NCI-H524 treated with DMSO at 0.1 percent for 48 hours (cell line): ENCODE data around the gene GNLY.
"Not testable (repeated sequence)": the region's sequence is repeated elsewhere in the genome, so short reads cannot be mapped to it uniquely, and the experiment has no call there.

Source experiments
- DNase-seq: peaks from one replicate; lab custom pipeline; 2025; lab: John Stamatoyannopoulos, UW

The GNLY gene

GRCh38 chr2:85710687-85711577, 16.8 kb downstream of the GNLY start:
- DNase-seq = no peak

DNA sequence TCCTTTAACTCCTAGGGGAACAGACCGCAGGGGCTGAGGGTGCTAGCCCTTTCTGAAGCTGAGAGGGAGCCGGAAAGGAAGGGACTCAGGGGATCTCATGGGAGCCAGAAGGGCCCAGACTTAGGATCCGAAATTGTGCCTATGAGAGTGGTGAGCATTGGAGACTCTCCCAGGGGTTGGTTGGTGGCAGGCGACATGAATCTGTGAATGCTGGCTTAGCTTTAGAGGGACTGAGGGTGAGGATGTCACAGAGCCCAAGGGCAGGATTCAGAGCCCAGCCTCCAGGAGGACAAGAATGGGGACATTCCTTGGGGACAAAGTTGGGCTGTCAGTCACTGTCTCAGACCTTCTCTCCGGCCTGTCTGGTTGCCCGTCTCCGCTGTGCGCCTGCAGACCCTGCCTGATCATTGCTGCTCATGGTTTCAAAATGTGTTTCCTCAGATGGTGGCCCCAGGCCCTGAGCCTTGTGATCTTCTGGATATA, 17.5 kb downstream of the GNLY start:
- no peak for DNase-seq

- no peak for DNase-seq
Measured at GRCh38 chr2:85712336-85712735, 18.2 kb downstream of the GNLY start.

DNA sequence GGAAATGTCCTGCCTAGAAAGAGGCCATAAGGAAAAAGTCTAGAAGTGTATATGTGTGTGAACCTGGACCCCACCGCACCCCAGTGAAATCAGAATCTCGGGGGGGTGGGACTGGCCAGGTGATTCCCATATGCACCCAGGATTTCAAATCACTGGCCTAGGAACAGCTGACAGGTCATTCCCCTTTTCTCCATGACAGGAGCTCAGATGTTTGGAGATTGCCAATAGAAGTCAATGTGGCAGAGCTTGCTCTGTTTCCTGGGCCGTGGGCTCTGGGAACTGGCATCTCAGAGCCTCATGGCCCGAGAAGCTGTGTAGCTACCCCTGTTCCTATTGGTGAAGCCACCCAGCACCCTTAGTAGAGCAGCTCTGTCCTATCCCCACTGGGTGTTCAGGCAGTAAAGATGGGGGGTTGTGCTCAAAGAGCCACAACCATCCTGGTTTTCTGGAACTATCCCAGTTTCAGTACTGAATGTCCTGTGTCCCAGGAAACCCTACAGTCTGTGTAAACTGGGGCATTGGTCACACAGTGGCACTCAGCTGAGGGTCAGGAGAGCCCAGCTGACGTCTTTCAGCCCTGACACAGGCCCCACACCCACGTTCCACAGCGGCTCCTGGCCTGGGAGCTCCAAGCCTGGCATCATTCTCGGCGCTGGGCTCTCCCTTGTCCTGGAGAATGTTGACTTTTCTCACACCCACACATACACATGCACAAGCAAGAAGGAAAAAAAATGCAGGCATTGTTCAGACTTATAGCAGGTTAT, 18.9 kb downstream of the GNLY start:
- DNase-seq = no peak

DNA sequence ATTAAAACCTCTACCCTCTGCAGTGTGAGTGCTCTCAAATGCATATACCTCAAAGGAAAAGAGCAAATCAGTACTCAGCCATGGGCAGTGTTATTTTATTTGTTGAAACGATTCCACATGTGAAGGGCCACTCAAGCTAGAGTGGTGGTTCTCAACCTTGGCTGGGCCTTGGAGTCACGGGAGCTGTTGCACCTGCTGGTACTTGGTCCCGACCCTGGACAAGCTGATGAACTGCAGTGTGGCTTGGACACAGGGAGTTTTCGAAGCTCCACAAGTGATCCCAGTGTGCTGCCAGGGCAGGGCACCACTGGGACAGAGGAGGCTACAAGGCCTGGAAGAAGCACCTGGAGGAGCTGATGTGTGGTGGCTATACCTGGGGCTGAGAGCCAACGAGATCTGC, 19.7 kb downstream of the GNLY start:
- no peak for DNase-seq

GRCh38 chr2:85714421-85714820, 20.3 kb downstream of the GNLY start:
- DNase-seq = not testable (repeated sequence)

- no peak for DNase-seq
Measured at GRCh38 chr2:85714841-85715240, 20.7 kb downstream of the GNLY start.

- DNase-seq = no peak
Measured at GRCh38 chr2:85716346-85716914, 22.3 kb downstream of the GNLY start.

DNA sequence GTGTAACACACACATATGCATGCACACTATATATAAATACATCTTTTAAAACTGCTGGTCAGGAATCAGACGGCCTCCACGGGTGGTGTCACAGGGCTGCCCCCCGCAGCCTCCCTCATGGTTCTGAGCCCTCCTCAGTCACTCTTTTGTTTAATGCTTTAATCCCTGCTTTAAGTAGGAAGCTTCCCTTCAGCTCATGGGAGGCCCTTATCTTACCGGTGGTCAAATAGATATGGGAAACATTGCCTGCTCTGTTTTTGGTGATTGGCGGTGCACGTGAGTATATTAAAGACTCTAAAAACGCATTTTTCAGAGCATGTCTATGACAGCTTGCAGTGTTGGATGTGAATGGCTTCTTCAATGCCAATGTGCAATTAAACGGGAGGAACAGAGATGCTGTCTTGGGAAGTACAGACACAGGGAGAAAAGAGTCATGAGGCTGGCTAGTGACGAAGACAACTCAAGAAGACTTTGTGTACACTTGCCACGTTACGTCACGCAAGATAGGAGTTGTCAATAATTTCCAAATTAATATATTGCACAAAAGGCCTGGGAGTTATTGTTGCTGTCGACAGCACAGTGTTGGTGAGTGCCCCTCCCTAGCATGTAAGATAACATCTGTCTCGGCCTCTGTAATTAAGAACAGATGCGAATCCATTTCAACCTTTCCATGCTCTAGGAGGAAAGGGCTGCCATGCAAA, 23.3 kb downstream of the GNLY start:
- DNase-seq = no peak

DNA sequence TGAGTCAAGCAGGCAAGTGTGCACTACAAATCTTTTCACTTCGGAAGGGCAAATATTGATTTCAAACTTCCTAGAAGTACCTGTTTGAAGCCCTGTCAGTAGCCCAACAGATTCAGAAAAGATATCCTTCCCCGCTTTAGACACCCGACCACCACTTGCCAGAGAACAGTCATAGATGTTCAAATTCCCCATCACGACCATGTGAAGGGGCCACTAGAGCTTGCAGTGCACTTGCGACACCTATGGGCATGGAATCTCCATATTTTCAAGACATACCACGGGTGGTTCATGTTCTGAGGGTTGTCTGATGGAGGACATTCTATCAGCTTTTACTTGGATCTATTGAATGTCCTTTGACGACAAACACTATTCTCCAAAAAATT, 23.8 kb downstream of the GNLY start:
- no peak for DNase-seq

DNA sequence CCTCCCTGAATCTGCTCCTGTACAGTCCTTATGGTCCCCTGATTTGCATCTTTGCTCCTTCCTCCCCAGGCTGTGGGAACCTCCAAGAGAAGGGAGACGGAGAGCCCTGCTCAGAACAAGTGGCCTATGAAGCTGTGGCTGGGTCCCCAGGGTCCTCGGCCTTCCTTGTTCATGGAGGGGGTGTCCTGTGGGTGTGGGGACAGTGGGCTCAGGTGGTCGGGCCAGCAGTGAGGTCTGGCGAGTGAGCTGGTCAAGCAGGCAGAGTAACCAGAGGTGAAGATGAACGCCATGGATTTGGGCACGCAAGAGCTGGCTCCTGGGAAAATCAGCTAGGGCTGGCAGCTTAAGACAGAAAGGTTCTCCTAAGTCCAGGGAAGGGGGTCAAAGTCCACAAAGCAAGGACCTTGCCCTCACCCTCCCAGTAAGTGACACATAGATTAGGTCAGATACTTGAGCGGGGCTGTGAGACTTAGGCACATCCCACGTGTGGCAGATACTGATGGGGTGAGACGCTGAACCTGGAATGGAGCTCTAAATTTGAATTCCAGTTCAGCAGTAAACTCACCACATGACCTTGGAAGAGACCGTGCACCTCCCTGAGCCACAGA, 24.8 kb downstream of the GNLY start:
- no peak for DNase-seq

DNA sequence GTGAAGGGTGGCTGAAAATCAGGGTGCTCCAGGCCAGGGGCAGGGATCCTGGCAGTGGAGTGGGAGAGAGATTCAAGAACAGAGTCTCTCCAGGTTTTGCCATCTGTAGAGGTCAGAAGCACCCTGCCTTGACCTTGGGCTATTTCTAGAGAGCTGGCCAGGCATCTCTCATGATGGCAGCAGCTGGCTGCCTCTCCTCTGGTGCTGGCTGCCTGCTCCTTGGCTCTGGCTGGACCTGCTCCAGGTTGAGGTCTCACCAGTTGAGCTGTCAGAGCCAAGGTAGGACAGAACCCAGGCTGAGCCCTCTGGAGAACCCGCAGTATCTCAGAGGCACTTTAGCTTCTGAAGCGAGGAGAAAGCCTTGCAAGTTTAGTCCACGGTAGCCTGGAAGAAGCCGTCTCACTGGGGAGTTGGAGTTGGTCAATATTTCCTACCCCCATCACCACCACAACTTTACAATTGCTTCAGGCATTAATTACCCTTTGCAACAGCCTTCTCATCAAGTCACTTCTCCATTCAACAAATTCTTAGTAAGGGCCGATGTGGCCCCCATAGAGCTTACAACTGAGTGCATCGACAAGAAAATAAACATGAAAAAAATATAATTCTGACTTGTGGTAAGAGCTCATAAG, 25.6 kb downstream of the GNLY start:
- DNase-seq = no peak

- DNase-seq = no peak
Measured at GRCh38 chr2:85720533-85720932, 26.4 kb downstream of the GNLY start.

- no peak for DNase-seq
Measured at GRCh38 chr2:85721641-85722040, 27.5 kb downstream of the GNLY start.

DNA sequence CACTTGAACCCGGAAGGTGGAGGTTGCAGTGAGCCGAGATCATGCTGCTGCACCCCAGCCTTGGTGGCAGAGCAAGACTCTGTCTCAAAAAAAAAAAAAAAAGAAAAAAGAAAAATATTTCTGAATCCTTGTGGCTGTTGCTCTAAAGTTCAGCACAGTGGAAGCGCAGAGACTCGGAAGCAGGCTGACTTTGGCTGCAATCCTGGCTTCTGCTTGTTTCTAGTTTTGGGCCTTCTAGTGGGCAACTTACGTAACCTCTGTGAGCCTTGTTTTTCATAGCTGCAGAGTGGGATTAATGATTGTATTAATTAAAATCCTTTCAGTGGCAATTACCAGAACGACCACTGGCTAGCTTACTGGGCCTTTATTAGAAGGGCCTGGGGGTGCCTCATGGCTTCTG, 28.4 kb downstream of the GNLY start:
- DNase-seq = no peak

DNA sequence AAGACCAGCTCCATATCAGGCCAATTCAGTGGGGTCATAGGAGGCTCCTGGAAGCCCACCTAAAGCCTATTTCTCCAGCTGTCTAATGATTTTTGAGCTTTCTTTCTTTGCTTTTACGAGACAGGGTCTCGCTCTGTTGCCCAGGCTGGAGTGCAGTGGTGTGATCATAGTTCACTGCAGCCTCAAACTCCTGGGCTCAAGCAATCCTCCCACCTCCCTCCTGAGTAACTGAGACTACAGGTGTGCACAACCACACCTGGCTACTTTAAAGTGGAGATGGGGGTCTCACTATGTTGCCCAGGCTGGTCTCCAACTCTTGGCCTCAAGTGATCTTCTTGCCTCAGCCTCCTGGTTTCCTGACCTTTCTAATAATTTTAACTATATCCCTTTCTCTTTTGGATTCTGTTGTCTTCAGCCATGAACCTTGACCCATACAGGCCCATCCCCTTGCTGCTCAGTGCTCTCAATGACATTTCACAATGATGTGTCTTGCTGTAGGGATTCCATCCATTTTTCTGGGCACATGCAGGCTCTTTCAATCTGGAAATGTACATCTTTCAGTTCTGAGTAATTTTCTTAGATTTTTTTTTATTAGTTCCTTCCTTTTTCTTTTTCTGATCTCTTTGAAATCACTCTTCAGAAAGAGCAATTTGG, 29.7 kb downstream of the GNLY start:
- no peak for DNase-seq

DNA sequence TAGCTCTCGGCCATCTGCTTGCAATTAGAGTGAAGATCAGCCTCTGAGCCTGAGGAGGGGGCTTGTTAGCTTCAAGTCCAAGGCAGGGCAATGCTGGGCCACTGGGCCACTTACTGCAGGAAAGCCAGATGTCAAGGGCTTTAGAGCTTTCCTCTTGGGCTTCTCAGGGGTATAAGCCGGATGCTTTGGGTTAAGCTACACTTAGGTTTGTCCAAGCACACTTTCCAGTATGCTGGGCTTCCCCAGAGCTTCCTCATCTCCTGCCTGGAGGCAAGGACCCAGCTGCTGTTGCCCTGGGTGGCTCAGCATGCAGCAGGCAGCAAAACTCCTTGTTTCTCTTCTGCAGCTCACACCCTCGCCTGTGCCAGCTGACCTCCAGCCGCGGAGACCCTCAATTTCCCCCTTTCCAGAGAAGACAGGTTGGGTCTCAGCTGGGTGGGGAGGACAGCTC, 30.6 kb downstream of the GNLY start:
- DNase-seq = peak; percentile 96

DNA sequence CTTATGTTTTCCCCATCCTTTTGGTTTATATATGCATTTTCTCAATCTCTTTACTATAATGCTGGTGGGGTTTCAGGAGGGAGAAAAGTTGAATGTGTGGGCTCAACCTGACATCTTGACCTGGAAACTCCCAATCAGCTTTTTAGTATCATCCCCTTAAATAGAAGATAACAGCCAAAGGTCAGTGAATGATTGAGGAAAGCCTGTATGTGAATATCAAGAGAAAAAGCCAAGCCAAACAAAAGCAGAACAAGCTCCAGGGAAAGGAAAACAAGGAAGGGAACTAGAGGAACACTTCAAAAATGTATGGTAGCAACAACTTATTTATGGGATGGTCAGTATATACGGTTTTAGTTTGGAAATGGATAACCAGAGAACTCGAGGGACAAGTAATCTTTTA, 31.3 kb downstream of the GNLY start:
- DNase-seq = no peak

DNA sequence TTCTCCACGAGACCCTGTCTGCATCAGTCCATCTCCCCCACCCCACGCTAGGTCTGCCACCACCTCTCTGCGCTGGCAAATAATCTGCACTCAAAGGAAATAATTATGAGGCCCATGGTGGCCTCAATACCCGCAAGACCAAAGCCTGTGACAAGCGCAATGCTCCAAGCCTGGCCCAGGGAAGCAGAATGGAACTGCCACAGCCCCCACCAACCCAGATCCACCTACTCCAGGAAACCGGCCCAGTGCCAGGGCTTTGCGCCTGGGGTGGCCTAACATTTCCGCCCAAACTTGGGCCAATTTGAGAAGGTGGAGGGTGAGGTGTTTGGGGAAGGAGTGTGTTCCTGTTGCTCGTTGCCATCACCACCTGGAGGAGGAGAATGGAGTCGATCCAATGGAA, 33.6 kb downstream of the GNLY start:
- no peak for DNase-seq

- no peak for DNase-seq
Measured at GRCh38 chr2:85728342-85728741, 34.2 kb downstream of the GNLY start.
